NCI-H526 treated with DMSO at 0.1 percent for 48 hours (cell line): ENCODE results near the gene AKAP6.
"Not testable (repeated sequence)": the region's sequence is repeated elsewhere in the genome, so short reads cannot be mapped to it uniquely, and the experiment has no call there.

Source experiments
- DNase-seq: peaks from one replicate; lab custom pipeline; 2025; lab: John Stamatoyannopoulos, UW

Gene AKAP6

GRCh38 chr14:32536175-32536574 is 207.1 kb downstream of the AKAP6 start:
- no peak for DNase-seq

DNA sequence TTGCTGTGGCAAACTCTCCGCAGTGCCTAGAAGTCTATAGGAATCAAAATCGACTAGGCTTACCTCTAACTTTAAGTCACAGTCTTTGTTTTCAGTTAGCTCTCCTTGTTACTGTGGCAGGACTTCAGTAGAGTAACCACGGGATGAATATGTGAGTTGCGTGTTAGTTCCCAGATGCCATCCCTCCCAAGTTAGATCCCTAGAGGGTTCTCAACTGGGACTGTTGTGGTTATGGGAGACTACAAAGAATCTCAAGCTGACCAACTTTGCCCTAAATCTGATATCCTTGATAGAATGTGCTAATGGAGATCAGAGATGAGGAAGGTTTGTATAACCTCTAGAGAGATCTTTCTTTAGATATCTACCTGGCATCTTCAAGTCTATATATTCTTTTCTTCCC is 208.1 kb downstream of the AKAP6 start:
- DNase-seq: no peak

GRCh38 chr14:32542507-32542906 is 213.4 kb downstream of the AKAP6 start:
- DNase-seq: no peak

DNA sequence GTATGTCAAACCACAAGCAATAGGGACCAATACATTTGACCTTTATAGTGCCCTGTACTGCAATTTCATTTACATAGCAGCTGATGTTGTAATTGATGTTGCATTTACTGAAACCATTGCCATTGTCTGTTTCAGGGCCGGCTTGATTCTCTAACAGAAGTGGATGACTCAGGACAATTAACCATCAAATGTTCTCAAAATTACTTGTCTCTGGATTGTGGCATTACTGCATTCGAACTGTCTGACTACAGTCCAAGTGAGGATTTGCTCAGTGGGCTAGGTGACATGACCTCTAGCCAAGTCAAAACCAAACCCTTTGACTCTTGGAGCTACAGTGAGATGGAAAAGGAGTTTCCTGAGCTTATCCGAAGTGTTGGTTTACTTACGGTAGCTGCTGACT is 216.0 kb downstream of the AKAP6 start:
- DNase-seq: no peak

DNA sequence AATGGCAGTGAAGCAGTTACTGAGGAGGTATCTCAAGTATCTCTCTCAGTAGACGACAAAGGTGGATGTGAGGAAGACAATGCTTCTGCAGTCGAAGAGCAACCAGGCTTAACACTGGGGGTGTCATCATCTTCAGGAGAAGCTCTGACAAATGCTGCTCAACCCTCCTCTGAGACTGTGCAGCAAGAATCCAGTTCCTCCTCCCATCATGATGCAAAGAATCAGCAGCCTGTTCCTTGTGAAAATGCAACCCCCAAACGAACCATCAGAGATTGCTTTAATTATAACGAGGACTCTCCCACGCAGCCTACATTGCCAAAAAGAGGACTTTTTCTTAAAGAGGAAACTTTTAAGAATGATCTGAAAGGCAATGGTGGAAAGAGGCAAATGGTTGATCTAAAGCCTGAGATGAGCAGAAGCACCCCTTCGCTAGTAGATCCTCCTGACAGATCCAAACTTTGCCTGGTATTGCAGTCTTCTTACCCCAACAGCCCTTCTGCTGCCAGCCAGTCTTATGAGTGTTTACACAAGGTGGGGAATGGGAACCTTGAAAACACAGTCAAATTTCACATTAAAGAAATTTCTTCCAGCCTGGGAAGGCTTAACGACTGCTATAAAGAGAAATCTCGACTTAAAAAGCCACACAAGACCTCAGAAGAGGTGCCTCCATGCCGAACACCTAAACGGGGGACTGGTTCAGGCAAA is 216.6 kb downstream of the AKAP6 start:
- DNase-seq: no peak

GRCh38 chr14:32546246-32546645 is 217.1 kb downstream of the AKAP6 start:
- no peak for DNase-seq

GRCh38 chr14:32552766-32553165 is 223.7 kb downstream of the AKAP6 start:
- no peak for DNase-seq

DNA sequence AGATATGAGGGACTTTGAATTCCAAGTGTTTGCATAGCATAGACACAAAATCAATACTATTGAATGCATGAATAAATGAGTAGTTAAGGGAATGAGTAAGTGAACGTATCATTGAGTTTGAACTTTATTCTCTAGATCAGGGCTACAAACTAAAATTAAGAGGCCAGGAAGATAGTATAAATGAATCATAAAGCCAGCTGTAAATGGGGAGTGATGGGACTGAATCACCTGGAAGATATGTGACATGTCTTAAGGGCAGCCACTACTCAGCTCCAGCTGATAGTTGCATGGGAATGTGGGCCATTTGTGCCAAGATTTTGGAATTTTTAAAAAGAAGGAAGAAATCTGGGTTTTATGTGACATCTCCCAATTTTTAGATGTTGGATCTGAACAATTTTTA is 229.9 kb downstream of the AKAP6 start:
- DNase-seq: no peak

DNA sequence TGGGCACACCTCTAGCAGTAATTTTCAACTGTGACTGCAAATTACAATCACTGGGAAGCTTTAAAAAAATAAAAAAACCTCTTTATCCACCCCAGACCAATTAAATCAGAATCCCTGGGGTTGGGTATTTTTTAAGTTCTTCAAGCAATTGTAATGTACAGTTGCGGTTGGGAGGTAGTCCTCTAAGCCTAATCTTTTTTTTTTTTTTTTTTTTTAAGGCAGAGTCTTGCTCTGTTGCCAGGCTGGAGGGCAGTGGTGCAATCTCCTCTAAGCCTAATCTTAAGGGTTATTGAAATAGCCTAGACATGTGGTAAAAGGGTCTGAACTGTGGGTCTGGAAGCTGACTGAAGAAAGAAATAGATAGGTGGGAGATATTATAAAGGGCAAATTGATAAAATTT is 230.5 kb downstream of the AKAP6 start:
- no peak for DNase-seq

DNA sequence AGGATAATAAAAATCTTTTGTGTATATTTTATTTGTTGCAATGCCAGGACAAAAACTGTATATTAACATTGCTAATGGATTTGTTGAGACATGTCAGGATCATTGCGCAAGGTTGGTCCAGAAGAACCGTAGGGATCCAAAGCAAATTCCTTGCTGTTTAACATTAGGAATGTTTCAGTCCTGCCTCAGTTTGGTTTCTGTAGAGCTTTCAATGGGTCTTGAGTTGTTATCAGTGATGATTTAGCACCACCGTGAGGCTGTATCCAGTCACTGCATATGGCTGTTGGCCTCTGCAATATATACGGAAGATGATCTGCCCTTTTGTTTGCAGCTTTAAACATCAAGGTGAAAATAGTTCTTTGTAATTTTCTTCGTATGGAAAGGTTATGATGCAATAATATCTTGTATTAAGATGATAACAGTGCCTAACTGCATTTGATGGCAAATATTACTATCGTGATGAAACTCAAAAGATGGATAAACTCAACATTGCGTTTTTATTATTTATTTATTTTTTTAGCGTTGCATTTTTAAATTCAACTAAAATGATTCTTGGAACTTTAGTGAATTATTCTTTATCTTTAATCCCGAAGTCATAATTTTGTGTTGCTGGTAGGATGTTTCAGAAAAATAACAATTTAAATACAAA is 231.2 kb downstream of the AKAP6 start:
- peak; percentile 37 for DNase-seq

DNA sequence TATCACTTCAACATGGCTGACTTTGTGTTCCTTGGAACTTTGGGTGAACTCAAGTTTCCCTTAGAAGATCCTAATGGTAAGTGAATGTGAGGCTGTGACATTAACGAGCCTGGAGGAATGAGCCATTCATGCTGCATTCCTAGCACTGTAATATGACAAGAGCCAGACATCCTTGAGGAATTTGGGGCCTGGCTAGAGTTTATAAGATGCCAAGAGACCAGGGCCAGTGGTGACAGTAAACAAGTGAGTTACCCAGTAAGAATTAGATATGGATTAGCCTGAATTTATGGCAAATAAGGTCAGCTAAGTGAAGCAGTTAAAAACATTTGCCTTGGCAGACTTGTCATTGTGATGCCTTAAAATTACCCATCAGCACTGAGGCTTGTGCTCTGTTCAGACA is 232.4 kb downstream of the AKAP6 start:
- no peak for DNase-seq

DNA sequence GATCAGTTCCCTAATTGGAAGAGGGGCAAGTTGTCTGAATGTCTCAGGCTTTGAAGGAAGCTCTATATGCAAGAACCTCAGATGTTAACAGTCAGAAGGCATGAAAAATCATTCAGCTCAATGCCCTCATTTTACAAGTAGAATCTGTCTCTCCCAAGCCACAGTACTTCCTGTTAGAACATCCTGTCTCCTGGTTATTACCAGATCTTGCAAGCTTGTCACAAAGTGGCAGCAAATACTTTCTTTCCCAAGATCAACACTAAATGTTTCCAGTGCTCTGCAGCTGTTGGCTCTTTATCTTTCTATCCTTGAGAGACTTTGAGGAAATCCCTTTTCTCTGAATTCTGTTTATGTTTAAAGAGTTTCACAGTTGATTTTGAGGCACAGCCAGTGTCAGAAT is 235.5 kb downstream of the AKAP6 start:
- no peak for DNase-seq

- DNase-seq: no peak
These were observed 236.2 kb downstream of the AKAP6 start for GRCh38 chr14:32565256-32565655.

GRCh38 chr14:32567543-32568384 is 238.7 kb downstream of the AKAP6 start:
- no peak for DNase-seq

GRCh38 chr14:32571551-32571950 is 242.5 kb downstream of the AKAP6 start:
- no peak for DNase-seq

GRCh38 chr14:32571995-32572866 is 243.1 kb downstream of the AKAP6 start:
- DNase-seq: no peak

- no peak for DNase-seq
These were observed 243.7 kb downstream of the AKAP6 start for GRCh38 chr14:32572867-32573150.

GRCh38 chr14:32574269-32574668 is 245.2 kb downstream of the AKAP6 start:
- no peak for DNase-seq

DNA sequence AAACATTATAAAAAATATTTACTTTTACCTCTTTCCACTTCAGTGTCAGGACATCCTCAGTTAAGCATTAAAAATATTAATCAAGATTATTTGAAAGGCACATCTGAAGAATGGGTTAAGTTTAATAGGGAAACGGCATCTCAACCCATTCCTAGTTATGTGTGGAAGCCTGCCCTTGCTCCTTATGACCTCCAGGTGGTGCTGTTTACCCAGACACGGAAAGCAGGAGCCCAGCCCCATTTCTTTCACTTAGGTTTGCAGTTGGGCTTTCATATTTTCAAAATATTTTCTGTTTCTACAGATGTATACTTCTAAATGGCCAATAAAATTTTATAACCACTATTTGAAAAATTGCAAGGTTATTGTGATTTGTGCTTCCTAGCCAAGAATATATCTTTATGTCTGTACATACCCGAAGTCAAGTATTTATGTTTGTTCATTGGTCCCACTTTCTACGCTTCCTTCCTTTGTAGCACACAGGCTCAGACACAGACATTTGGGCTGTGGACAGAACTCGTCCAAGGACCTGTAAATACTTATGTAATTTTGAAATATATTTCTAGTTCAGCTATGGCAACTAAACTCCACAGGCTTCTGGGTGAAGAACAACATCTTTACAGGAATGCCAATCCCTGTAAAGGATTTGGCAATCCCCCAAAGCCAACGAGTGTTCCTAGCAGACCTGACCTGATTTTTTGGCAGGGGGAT is 247.1 kb downstream of the AKAP6 start:
- DNase-seq: peak; percentile 35

- no peak for DNase-seq
These were observed 247.9 kb downstream of the AKAP6 start for GRCh38 chr14:32576977-32577376.

DNA sequence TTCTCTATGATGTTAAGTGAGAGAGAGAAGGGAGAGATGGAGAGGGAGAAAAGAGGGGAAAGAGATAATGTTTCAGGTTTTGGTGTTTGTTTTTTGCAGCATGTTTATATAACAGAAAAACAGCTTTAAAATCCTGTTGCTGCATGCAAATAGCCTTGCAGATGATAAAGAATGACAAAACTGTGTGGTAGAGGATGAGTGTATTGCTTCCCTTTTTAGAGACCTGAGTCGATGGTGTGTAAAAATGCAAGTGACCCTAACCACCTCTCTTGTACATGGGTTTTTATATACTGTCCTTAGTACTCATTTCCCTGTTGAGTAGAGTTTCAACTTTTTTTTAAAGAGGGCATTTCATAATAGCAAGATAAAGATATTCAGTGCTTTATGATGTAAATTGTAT is 249.1 kb downstream of the AKAP6 start:
- DNase-seq: no peak

DNA sequence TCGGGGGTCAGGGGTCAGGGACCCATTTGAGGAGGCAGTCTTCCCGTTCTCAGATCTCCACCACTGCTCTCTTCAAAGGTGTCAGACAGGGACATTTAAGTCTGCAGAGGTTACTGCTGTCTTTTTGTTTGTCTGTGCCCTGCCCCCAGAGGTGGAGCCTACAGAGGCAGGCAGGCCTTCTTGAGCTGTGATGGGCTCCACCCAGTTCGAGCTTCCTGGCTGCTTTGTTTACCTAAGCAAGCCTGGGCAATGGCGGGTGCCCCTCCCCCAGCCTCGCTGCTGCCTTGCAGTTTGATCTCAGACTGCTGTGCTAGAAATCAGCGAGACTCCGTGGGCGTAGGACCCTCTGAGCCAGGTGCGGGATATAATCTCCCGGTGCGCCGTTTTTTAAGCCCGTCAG is 254.3 kb downstream of the AKAP6 start:
- not testable (repeated sequence) for DNase-seq
